Activated CD4-positive, alpha-beta T cell treated with anti-CD3 and anti-CD28 coated beads for 48 hours (primary cell): ENCODE measurements around the gene YBX2.
A peak's percentile ranks its signal among the peaks of the same experiment; 100 is the strongest.
"Not testable (repeated sequence)": the region's sequence is repeated elsewhere in the genome, so short reads cannot be mapped to it uniquely, and the experiment has no call there.

Source experiments
- DNase-seq: peaks from one replicate; pipeline ENCODE4 v3.0.0-alpha.2; 2020

Gene YBX2

GRCh38 chr17:7294614-7295153 is at the start of gene YBX2:
Gene YBX2 (minus strand): TSS chr17:7294639. CDS start chr17:7294500, 139 bp downstream.
- DNase-seq, result peak; percentile 87

- no peak for DNase-seq
Measured at GRCh38 chr17:7343250-7343649, 48.8 kb upstream of the YBX2 start.

GRCh38 chr17:7341842-7342241 is 47.4 kb upstream of the YBX2 start:
- no peak for DNase-seq

GRCh38 chr17:7340179-7340578 is 45.7 kb upstream of the YBX2 start:
- DNase-seq, result no peak

- not testable (repeated sequence) for DNase-seq
Measured at GRCh38 chr17:7337600-7337999, 43.2 kb upstream of the YBX2 start.

- DNase-seq, result peak; percentile 89
Measured at GRCh38 chr17:7336240-7337175, 42.1 kb upstream of the YBX2 start, which contains the start of gene ACAP1. Gene ACAP1 (plus strand): TSS chr17:7336529. CDS start chr17:7336735, 206 bp downstream.

- DNase-seq, result not testable (repeated sequence)
Measured at GRCh38 chr17:7335765-7336164, 41.3 kb upstream of the YBX2 start.

- DNase-seq, result no peak
Measured at GRCh38 chr17:7334938-7335538, 40.6 kb upstream of the YBX2 start.

GRCh38 chr17:7332600-7333069 is 38.2 kb upstream of the YBX2 start:
- DNase-seq, result peak; percentile 60

GRCh38 chr17:7332111-7332510 is 37.7 kb upstream of the YBX2 start:
- DNase-seq, result no peak

GRCh38 chr17:7330638-7331015 is 36.2 kb upstream of the YBX2 start:
- no peak for DNase-seq

GRCh38 chr17:7329997-7330637 is 35.7 kb upstream of the YBX2 start:
- peak; percentile 87 for DNase-seq

GRCh38 chr17:7329374-7329996 is 35.0 kb upstream of the YBX2 start:
- peak; percentile 97 for DNase-seq

GRCh38 chr17:7328840-7329373 is 34.5 kb upstream of the YBX2 start, which contains the start of gene NEURL4:
Gene NEURL4 (minus strand): TSS chr17:7329335. CDS start chr17:7329312, 23 bp downstream.
- DNase-seq, result peak; percentile 55

GRCh38 chr17:7328009-7328408 is 33.6 kb upstream of the YBX2 start:
- no peak for DNase-seq

GRCh38 chr17:7327501-7327900 is 33.1 kb upstream of the YBX2 start:
- DNase-seq, result no peak

- DNase-seq, result no peak
Measured at GRCh38 chr17:7327056-7327455, 32.6 kb upstream of the YBX2 start.

- DNase-seq, result no peak
Measured at GRCh38 chr17:7326186-7326585, 31.7 kb upstream of the YBX2 start.

GRCh38 chr17:7325031-7325528 is 30.6 kb upstream of the YBX2 start:
- DNase-seq, result no peak

- DNase-seq, result no peak
Measured at GRCh38 chr17:7324438-7324779, 30.0 kb upstream of the YBX2 start.

- peak; percentile 77 for DNase-seq
Measured at GRCh38 chr17:7323731-7324437, 29.4 kb upstream of the YBX2 start.
